ENCODE results near the gene STRN. TPM values are rescaled to one million over a fixed set of nuclear protein-coding genes. Genes with fewer than 3 reads are reported as not detected.

Gene STRN
- total RNA-seq, 1 experiment from 2014 or later, result 25.3 TPM

DNA sequence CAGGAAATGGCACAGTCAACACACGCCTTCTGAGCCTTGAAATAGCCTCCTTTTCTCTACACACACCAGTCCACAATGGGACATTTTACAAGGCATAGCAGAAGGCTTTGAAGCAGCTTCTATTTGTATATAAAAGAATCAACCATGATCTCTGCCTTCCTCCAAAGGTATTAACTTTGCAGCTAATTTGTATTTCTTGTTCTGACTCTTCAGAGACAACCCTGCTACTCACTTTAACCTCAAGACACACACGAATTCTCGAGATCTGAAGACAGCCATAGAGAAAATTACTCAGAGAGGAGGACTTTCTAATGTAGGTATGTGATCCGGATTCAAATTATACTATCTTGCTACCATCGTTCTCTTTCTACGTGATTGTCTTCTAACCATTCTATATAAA lies 165.2 kb downstream of the STRN start:
- no peaks in the 10 kb centered on the region for H3K9me3 Mint-ChIP-seq (ENCODE audit: unreplicated experiment)
- TF ChIP-seq, protein P1, sequence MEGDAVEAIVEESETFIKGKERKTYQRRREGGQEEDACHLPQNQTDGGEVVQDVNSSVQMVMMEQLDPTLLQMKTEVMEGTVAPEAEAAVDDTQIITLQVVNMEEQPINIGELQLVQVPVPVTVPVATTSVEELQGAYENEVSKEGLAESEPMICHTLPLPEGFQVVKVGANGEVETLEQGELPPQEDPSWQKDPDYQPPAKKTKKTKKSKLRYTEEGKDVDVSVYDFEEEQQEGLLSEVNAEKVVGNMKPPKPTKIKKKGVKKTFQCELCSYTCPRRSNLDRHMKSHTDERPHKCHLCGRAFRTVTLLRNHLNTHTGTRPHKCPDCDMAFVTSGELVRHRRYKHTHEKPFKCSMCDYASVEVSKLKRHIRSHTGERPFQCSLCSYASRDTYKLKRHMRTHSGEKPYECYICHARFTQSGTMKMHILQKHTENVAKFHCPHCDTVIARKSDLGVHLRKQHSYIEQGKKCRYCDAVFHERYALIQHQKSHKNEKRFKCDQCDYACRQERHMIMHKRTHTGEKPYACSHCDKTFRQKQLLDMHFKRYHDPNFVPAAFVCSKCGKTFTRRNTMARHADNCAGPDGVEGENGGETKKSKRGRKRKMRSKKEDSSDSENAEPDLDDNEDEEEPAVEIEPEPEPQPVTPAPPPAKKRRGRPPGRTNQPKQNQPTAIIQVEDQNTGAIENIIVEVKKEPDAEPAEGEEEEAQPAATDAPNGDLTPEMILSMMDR (IDR thresholded peaks at IDR 0.05; ENCODE audit: unreplicated experiment), result no peak
- no TSS peak for BruUV-seq (replicated peaks)
- H3K27ac Mint-ChIP-seq (ENCODE audit: low read depth, unreplicated experiment), result no peak overlapping the region
- H3K36me3 Mint-ChIP-seq (ENCODE audit: insufficient read depth, unreplicated experiment), result no peaks in the 10 kb centered on the region
- CTCF ChIA-PET, result interaction anchor here (0.6 to 1.4 kb wide), 2 partner anchors 16 to 760 kb away, joined by 3 to 5 read pairs; no protein-coding TSS in a partner anchor
- POLR2A ChIA-PET, result no interaction called here
- H3K4me3 Mint-ChIP-seq (ENCODE audit: unreplicated experiment), result no peak overlapping the region
- peaks cover 10% of the 10 kb centered on the region for H3K4me1 Mint-ChIP-seq (ENCODE audit: insufficient read depth, unreplicated experiment)
- intact Hi-C loops (cut with micrococcal nuclease), result no loop called here
- DNase-seq (ENCODE audit: unreplicated experiment), result no peak
- H3K27me3 Mint-ChIP-seq (ENCODE audit: insufficient read depth, unreplicated experiment), result peaks cover 22% of the 10 kb centered on the region

DNA sequence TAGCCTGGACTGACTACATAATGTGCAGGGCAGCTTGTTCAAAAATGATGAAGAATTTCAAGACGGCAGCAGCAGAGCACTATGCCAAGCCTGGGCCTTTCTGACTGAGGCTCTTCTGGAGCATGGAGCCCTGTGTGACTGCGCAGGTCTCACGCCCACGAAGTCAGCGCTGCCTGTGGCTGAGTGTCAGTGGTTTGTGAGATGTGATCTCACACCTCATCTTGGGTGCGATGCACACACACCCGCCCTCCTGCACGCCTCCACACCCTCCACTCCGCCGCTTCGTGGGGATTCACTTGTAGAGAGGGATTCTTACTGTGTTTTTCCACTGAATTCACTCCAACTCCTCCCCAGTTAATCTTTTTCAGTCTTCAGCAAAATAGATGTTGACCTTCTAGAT lies 166.0 kb downstream of the STRN start:
- intact Hi-C loops (cut with micrococcal nuclease), result no loop called here

DNA sequence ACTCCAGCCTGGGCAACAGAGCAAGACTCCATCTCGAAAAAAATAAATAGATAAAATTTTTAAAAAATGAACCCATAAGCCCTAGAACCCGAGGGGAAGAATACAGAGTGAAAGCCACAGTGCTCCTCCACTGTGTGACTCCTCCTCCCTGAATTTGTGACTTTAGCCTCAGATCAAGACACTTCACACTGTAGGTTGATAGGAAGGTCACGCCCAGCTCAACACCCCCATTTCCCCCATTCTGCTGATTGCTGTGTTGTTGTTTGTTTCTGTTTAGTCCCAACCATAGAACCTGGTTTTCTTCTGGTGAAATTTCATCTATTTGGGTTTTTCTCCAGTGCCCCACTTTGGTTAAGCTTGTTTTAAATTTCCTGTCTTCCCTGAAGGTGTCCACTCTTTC lies 167.6 kb downstream of the STRN start:
- Mint-ChIP-seq H3K36me3 (ENCODE audit: insufficient read depth, unreplicated experiment) (no peaks in the 10 kb centered on the region), H3K27ac (ENCODE audit: low read depth, unreplicated experiment) (no peak overlapping the region), H3K27me3 (ENCODE audit: insufficient read depth, unreplicated experiment) (peaks cover 31% of the 10 kb centered on the region), H3K9me3 (ENCODE audit: unreplicated experiment) (no peaks in the 10 kb centered on the region), H3K4me1 (ENCODE audit: insufficient read depth, unreplicated experiment) (peaks cover 10% of the 10 kb centered on the region), H3K4me3 (ENCODE audit: unreplicated experiment) (no peak overlapping the region)
- ChIA-PET POLR2A (no interaction called here), CTCF (interaction anchor here (6.1 kb wide), 1 partner anchor 14 kb away, joined by 60 read pairs; no protein-coding TSS in a partner anchor)
- TF ChIP-seq, protein P1 (IDR thresholded peaks at IDR 0.05; ENCODE audit: unreplicated experiment), result no peak
- DNase-seq (ENCODE audit: unreplicated experiment), result no peak
- intact Hi-C loops (cut with micrococcal nuclease), result no loop called here
- BruUV-seq (replicated peaks), result no TSS peak

More for the DNA sequence above, 166.0 kb downstream of the STRN start:
- POLR2A ChIA-PET, result interaction anchor here (0.7 kb wide), 1 partner anchor 9 kb away, joined by 3 read pairs; no protein-coding TSS in a partner anchor
- H3K9me3 Mint-ChIP-seq (ENCODE audit: unreplicated experiment), result no peaks in the 10 kb centered on the region
- CTCF ChIA-PET, result interaction anchor here (0.5 to 6.1 kb wide), 2 partner anchors 15 to 95 kb away, joined by 3 to 60 read pairs; no protein-coding TSS in a partner anchor
- H3K4me1 Mint-ChIP-seq (ENCODE audit: insufficient read depth, unreplicated experiment), result peaks cover 10% of the 10 kb centered on the region
- no TSS peak for BruUV-seq (replicated peaks)
- no peak overlapping the region for H3K27ac Mint-ChIP-seq (ENCODE audit: low read depth, unreplicated experiment)
- H3K36me3 Mint-ChIP-seq (ENCODE audit: insufficient read depth, unreplicated experiment), result no peaks in the 10 kb centered on the region
- no peak overlapping the region for H3K4me3 Mint-ChIP-seq (ENCODE audit: unreplicated experiment)
- DNase-seq (ENCODE audit: unreplicated experiment), result no peak
- H3K27me3 Mint-ChIP-seq (ENCODE audit: insufficient read depth, unreplicated experiment), result peaks cover 29% of the 10 kb centered on the region
- TF ChIP-seq, protein P1 (IDR thresholded peaks at IDR 0.05; ENCODE audit: unreplicated experiment), result no peak

DNA sequence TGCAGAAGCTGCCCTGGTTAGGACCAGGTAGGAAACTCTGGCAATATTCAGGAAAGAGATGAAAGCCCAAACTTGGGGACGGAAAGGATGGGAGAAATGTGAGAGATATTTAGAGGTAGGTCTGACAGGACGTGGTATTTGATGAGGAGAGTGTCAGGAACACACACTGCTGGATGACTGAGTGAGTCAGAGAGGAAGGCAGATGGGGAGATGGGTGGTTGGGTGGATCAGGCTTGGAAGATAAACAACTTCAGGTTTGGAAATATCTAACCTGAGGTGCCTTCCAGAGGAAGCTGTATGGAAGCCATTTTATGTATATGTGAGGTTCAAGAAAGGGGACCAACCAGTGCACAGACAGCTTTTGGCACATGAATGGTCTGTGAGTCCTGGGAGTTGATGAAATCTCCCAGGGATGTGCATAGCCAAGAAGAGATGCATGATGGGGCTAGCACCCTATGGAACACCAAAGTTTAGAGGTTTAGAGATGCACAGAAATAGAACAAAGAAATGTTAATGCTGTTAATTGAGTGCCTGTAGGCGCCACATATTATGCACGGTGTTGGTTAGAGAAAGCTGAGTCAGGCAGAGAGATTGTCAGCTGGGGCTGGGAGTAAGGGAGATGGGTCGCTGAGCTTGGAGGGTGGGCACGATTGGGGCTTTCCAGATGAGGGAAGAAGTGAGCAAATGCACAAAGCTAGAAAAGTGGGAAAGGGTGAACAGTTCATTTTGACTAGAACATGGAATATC lies 168.8 kb downstream of the STRN start:
- no TSS peak for BruUV-seq (replicated peaks)
- Mint-ChIP-seq H3K27ac (ENCODE audit: low read depth, unreplicated experiment) (no peak overlapping the region), H3K9me3 (ENCODE audit: unreplicated experiment) (no peaks in the 10 kb centered on the region), H3K36me3 (ENCODE audit: insufficient read depth, unreplicated experiment) (no peaks in the 10 kb centered on the region), H3K27me3 (ENCODE audit: insufficient read depth, unreplicated experiment) (peaks cover 39% of the 10 kb centered on the region), H3K4me1 (ENCODE audit: insufficient read depth, unreplicated experiment) (peaks cover 10% of the 10 kb centered on the region), H3K4me3 (ENCODE audit: unreplicated experiment) (no peak overlapping the region)
- DNase-seq (ENCODE audit: unreplicated experiment), result no peak
- POLR2A ChIA-PET, result no interaction called here
- intact Hi-C loops (cut with micrococcal nuclease), result no loop called here
- TF ChIP-seq, protein P1 (IDR thresholded peaks at IDR 0.05; ENCODE audit: unreplicated experiment), result no peak
- CTCF ChIA-PET, result interaction anchor here (0.6 to 6.1 kb wide), 2 partner anchors 12 to 102 kb away, joined by 3 to 60 read pairs; no protein-coding TSS in a partner anchor

Other genes starting within 250 kb of the STRN start
- 14.5 and 14.8 TPM in 2 replicates for gene HEATR5B, start 117.8 kb upstream of the STRN start, total RNA-seq (2022)
- 5.5 and 5.9 TPM in 2 replicates for gene GPATCH11, start 118.0 kb upstream of the STRN start, total RNA-seq (2022)
- 29.6 and 39.3 TPM in 2 replicates for gene EIF2AK2, start 190.4 kb upstream of the STRN start, total RNA-seq (2022)
- not detected in 2 replicates for gene SULT6B1, start 222.1 kb upstream of the STRN start, total RNA-seq (2022)
- 38.5 and 64.5 TPM in 2 replicates for gene CEBPZOS, start 230.0 kb upstream of the STRN start, total RNA-seq (2022)

All from MCF 10A (cell line).